Lung (tissue), 12 donors: Measurements from ENCODE around the gene GTF3C5. TPM values are rescaled to one million over a fixed set of nuclear protein-coding genes. Genes with fewer than 3 reads are reported as not detected.

Experiments
- ATAC-seq: fragments of 200-7000 bp; cut with Tn5 transposase; one replicate; pipeline ENCODE4 v1.9.1; 2020; ENCODE audit warnings: moderate number of reproducible peaks; ENCODE audit not compliant: insufficient read depth, low FRiP score
- DNase-seq, 3 donors: peaks; one replicate each; pipeline ENCODE4 v3.0.0-alpha.2; 2013 to 2017
- H3K27ac ChIP-seq, 2 donors: one replicate each; pipeline ENCODE4 v1.5.1; 2013; ENCODE audit warnings: mild to moderate bottlenecking in 2 of 2, moderate library complexity in 2 of 2, control low read depth in 1 of 2, inconsistent platforms in 1 of 2, low read depth in 1 of 2, low read length in 1 of 2
- H3K27me3 ChIP-seq, 3 donors: one replicate each; pipeline ENCODE4 v1.5.1; 2013; ENCODE audit warnings: low read length in 2 of 3; ENCODE audit not compliant: control insufficient read depth in 3 of 3, insufficient read depth in 3 of 3
- H3K36me3 ChIP-seq, 4 donors: one replicate each; pipeline ENCODE4 v1.5.1; 2013; ENCODE audit warnings: low read length in 4 of 4, mild to moderate bottlenecking in 1 of 4, moderate library complexity in 1 of 4; ENCODE audit not compliant: control insufficient read depth in 4 of 4, insufficient read depth in 4 of 4
- H3K4me1 ChIP-seq, 5 donors: one replicate each; pipeline ENCODE4 v1.5.1; 2013; ENCODE audit warnings: low read length in 5 of 5, mild to moderate bottlenecking in 2 of 5, moderate library complexity in 1 of 5; ENCODE audit not compliant: control insufficient read depth in 5 of 5, insufficient read depth in 5 of 5
- H3K4me3 ChIP-seq: one replicate; pipeline ENCODE4 v1.5.1; 2013; ENCODE audit warnings: mild to moderate bottlenecking, control low read depth, moderate library complexity
- H3K9ac ChIP-seq, 2 donors: one replicate each; pipeline ENCODE4 v1.5.1; 2013; ENCODE audit warnings: low read length in 2 of 2, control low read depth in 1 of 2; ENCODE audit not compliant: insufficient read depth in 1 of 2
- H3K9me3 ChIP-seq, 4 donors: one replicate each; pipeline ENCODE4 v1.5.1; 2013; ENCODE audit warnings: low read length in 3 of 4, mild to moderate bottlenecking in 1 of 4, moderate library complexity in 1 of 4; ENCODE audit not compliant: control insufficient read depth in 4 of 4, insufficient read depth in 3 of 4
- CTCF ChIP-seq: IDR thresholded peaks from 2 replicates; pipeline ENCODE4 v1.5.1; 2012; ENCODE audit warnings: mild to moderate bottlenecking; ENCODE audit errors: control extremely low read depth, extremely low read depth
- WGBS, 2 donors: extraction: QIAGEN DNeasy Blood & Tissue Kit; methylation state at CpG; one replicate each; pipeline ENCODE4 v1.1.7; 2013; 5-methylcytosine and 5-hydroxymethylcytosine counted together
- polyA plus RNA-seq, 2 donors: library from polyadenylated mRNA; stranded (reverse); fragments of 200-250 nt; gene quantifications; one replicate each; pipeline ENCODE4 v1.2.1, GENCODE V29; 2013
- total RNA-seq, 2 donors: library from RNA; depleted of rRNA in 1 of 2; stranded (reverse); fragments of >200 nt in 1 of 2; gene quantifications; one replicate each; pipeline ENCODE4 v1.2.1, GENCODE V29; 2014 to 2021
- donor health status: control.
- donor health status: control.
- donor health status: Bipolar disorder and iron deficiency.
- donor health status: healthy.
- donor health status: DM: yes; HTN: yes; CAD: no.

GTF3C5 gene
- total and polyA plus RNA-seq, 4 donors, result 41.0 to 60.0 (median 45.5) TPM

DNA sequence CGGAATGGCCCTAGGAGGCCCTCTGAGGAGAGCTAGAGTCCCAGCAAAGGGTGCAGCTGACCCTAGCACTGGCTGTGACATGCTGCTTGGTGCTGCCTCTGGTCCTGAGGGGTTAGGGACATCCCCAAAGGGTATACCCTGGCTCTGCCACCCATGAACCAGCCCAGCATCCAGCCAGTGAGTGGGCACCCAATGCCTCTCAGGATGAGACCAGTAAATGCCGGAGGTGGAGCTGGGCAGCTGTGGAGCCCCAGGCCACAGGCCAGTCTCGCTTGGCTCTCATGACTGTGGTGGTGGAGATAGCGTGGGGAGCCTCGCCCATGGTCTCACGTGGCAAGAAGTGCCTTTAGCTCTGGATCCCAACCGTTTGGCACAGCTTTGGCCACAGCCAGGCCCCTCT lies 27.3 kb downstream of the GTF3C5 start:
- Histone ChIP-seq H3K36me3 (peaks cover 2 to 48% (median 17%) of the 10 kb centered on the region in 4 donors), H3K4me3 (no peak overlapping the region), H3K27me3 (no peaks in the 10 kb centered on the region), H3K27ac (no peak overlapping the region), H3K9me3 (no peaks in the 10 kb centered on the region), H3K4me1 (peaks cover 0 to 8% (median 0%) of the 10 kb centered on the region in 5 donors), H3K9ac (no peak overlapping the region)
- ATAC-seq (no peak), DNase-seq (no peak)
- WGBS, 2 donors, result 85 to 89% methylated on average over 7 of the region's 7 CpGs
- TF ChIP-seq CTCF, result no peak

DNA sequence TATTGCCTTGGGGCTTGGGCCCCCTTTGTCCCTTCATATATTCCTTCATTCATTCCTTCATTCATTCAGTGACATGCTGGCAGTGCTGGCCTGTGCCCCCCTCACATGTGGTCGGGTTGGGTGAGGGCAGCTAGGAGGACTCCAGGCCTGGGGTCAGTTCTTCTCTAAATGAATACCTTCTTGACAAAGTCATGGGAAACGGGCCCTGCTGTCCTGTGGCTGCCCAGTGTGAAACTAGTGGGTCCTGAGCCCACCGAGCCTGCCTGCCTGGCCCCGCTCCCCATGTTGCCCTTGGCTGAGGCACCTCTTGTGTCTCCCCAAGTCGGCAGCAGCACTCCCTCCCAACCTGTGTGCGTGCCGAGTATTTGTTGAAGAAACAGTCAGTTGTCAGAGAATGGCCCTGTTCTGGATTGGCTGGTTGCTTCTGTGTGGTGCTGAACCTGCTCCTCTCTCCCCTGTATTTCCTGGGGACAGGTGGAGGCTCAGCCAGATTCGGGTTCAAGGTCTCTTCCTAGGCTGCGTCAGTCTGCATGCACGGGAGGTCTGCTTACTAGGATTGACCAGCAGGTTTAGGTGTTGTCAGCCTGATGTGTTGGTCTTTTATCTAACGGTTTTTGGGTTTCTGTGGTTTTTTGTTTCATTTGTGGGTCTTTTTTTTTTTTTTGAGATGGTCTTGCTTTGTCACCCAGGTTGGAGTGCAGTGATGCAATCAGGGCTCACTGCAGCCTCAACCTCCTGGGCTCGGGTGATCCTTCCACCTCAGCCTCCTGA lies 27.9 kb downstream of the GTF3C5 start:
- Histone ChIP-seq H3K4me1 (peaks cover 0 to 8% (median 0%) of the 10 kb centered on the region in 5 donors), H3K36me3 (peaks cover 2 to 43% (median 13%) of the 10 kb centered on the region in 4 donors), H3K27ac (no peak overlapping the region), H3K4me3 (no peak overlapping the region), H3K9me3 (no peaks in the 10 kb centered on the region), H3K27me3 (no peaks in the 10 kb centered on the region), H3K9ac (no peak overlapping the region)
- 55 to 74% methylated on average over 12 of the region's 12 CpGs for WGBS, 2 donors
- no peak for TF ChIP-seq CTCF
- ATAC-seq (no peak), DNase-seq (no peak)

DNA sequence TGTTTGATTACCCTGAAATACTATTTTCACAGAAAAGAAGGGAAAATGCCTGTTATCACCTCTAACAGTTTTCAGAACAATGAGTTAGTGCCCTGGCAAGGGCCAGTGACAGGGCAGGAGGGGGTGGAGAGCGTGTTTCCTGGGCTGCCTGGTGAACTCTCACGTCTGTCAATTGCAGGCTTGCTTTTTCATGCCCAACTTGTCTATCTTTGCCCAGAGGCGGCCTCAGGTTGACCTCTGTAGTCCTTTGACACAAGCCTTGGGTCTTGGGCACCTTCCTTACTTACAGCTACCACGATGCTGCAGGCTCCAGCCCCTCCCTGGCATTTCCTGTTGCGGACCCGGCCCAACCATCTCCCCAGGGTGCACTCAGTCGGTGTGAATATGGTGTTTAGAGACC lies 28.8 kb downstream of the GTF3C5 start:
- Histone ChIP-seq H3K36me3 (peaks cover 2 to 37% (median 11%) of the 10 kb centered on the region in 4 donors), H3K4me3 (no peak overlapping the region), H3K27ac (no peak overlapping the region), H3K27me3 (no peaks in the 10 kb centered on the region), H3K9me3 (no peaks in the 10 kb centered on the region), H3K4me1 (peaks cover 0 to 8% (median 0%) of the 10 kb centered on the region in 5 donors), H3K9ac (no peak overlapping the region)
- ATAC-seq, result no peak
- no peak for TF ChIP-seq CTCF
- DNase-seq, result no peak
- 40 to 44% methylated on average over 7 of the region's 7 CpGs for WGBS, 2 donors
